GM21825 (cell line): ENCODE measurements around the gene ESYT2.
A peak's percentile ranks its signal among the peaks of the same experiment; 100 is the strongest.
"Not testable (repeated sequence)": the region's sequence is repeated elsewhere in the genome, so short reads cannot be mapped to it uniquely, and the experiment has no call there.

Experiments
- ATAC-seq: cut with Tn5 transposase; IDR thresholded peaks from one replicate; pipeline ENCODE4 v1.9.1; 2021; ENCODE audit warnings: mild to moderate bottlenecking, moderate library complexity; ENCODE audit not compliant: unreplicated experiment

ESYT2 gene

DNA sequence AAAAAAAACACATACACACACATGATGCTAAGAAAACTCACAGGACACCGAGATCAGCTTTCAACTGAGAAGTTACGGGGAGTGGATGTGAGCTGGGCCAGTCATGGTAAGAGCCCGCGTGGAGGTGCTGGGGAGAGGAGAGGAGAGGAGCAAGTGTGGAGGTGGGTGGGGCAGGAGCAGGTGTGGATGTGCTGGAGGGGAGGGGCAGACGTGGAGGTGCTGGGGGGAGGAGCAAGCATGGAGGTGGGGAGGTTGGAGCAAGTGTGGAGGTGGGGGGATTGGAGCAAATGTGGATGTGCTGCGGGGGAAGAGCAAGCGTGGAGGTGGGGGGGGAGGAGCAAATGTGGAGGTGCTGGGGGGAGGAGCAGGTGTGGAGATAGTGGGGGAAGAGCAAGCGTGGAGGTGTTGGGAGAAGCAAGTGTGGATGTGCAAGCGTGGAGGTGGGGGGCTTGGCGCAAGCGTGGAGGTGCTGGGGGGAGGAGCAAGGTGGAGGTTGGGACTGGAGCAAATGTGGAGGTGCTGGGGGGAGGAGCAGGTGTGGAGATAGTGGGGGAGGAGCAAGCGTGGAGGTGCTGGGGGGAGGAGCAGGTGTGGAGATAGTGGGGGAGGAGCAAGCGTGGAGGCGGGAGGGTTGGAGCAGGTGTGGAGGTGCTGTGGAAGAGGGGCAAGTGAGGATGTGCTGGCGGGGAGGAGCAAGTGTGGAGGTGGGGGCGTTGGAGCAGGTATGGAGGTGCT lies 100.2 kb downstream of the ESYT2 start:
- ATAC-seq, result no peak

DNA sequence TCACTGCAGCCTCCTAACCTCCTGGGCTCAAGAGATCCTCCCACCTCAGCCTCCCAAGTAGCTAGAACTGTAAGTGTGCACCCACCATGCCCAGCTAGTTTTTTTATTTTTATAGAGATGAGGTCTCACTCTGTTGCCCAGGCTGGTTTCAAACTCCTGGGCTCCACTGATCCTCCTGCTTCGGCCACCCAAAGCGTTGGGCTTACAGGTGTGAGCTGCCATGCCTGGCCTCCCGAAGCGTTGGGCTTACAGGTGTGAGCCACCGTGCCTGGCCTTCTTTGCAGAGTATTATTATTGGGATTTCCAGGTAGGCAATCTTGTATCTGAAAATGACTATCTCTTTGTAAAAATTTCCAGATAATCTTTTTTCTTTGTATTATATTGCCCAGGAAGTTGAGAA lies 101.6 kb downstream of the ESYT2 start:
- no peak for ATAC-seq

DNA sequence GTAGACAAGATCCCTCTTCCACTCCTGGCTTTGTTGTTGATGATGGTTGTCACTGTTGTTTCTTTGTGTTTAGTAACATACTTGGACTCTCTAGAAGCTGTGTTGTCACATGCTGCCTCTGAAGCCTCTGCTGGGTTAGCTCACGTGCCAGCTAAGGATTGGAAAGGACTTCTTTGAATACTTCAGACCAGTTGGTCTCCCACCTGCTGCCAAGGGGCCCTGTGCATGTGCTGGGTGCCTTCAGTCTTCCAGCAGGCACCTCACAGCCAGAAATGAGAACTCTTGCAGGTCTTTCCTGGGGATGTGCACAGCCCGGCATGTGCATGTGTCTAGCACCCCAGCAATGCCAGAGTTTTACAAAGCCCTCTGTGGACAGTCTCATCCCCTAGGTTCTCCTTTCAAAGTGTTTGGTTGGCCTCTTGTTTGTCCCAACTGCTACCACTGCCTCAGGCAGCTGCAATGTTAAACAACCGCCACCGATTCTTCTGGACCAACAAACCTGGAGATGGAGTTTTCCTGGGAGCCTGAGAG lies 103.0 kb downstream of the ESYT2 start:
- ATAC-seq, result no peak

DNA sequence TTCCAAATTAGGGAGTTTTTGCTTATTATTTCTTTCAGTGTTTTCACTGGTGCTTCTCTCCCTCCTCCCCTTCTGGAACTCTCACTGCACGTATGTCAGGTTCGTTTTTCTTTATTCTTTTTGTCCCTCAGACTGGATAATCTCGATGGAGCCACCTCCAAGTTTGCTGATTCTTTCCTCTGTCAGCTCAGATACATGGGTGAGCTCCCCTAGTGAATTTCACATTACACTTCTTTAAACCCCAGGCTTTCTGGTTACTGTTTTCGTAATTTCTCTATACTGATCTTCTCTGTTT lies 103.9 kb downstream of the ESYT2 start:
- ATAC-seq, result no peak

- ATAC-seq, result no peak
Measured at GRCh38 chr7:158724658-158725505, 104.4 kb downstream of the ESYT2 start.

- no peak for ATAC-seq
Measured at GRCh38 chr7:158723714-158724385, 105.5 kb downstream of the ESYT2 start.

DNA sequence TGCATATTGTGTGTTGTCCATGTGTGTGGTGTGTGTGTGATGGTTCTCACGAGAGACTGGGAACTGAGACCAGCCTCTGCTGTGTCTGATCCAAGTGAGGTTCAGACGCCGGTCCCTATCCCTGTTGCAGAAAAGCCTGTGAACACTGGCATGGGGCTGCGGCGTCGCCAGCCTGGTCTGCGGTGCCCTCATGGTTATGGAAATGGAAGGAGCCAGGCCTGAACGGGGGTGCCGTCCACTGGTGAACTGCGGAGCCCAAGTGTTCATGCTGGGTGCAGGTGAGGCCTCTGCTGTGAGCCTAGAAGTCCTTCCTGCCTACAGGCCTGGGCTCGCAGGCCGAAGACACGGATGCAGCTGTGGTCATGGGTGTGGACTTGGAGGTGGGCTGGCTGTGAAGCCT lies 106.0 kb downstream of the ESYT2 start:
- ATAC-seq, result no peak

DNA sequence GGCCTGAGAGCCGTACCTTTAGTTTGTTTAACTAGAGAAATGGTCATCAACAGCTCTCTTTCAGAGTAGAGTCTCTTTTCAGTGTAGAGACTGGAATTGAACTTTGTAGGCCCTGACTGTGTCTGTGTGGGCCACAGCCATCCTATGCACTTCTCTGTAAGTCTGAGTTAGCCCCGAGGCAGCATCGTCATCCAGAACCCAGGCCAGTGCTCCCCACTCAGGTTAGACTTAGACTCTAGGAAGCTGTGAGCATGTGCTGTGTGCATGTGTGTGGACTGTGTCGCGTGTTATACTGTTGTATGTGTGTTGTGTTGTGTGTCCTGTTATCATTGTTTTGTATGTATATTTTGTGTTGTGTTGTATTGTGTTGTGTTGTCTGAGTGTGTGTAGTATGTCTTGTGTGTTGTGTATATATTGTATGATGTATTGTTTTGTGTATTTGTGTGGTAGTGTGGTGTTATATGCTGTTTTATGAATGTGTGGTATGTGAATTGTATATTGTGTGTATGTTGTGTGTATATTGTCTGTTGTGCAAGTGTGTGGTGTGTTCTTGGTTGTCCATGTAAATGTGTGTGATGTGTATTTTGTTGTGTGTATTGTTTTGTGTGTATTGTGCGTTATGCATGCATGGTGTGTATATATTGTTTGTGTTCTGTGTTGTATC lies 106.6 kb downstream of the ESYT2 start:
- no peak for ATAC-seq

- no peak for ATAC-seq
Measured at GRCh38 chr7:158720112-158720511, 109.2 kb downstream of the ESYT2 start.

- ATAC-seq, result no peak
Measured at GRCh38 chr7:158716802-158717201, 112.5 kb downstream of the ESYT2 start.

DNA sequence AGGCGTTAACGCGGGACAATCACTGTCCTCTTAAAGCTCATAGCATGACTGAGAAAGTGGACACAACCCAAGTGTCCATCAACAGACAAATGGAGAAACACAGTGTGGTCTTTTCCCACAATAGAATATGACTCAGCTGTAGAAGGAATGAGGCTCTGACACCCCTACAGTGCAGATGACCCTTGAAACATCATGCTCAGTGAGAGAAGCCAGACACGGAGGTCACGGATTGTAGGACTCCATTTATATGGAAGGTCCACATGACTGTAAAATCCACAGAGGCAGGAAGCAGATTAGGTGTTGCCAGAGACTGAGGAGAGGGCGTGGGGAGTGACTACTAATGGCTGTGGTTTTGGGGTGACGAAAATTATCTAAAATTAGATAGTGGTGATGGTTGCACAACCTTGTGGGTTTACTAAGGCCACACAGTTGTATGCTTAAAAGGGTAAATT lies 118.6 kb downstream of the ESYT2 start:
- no peak for ATAC-seq

DNA sequence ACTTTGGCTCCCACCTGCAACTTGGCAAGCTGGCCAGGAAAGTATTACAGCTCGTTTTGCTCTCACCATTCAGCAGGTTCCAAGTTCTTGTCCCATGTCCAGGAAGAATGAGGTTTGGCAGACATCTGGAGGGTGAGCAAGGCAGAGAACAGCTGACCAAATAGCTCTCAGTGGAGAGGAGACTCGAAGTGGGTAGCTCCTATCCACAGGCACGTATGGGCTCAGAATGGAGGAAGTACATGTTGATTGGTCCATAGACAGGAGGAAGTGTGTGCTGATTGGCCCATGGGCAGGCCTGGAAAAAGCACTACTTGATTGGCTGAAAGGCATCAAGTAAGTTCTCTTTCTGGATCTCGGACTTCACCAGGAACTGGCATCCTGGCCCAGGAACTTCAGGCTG lies 121.7 kb downstream of the ESYT2 start:
- ATAC-seq, result no peak

DNA sequence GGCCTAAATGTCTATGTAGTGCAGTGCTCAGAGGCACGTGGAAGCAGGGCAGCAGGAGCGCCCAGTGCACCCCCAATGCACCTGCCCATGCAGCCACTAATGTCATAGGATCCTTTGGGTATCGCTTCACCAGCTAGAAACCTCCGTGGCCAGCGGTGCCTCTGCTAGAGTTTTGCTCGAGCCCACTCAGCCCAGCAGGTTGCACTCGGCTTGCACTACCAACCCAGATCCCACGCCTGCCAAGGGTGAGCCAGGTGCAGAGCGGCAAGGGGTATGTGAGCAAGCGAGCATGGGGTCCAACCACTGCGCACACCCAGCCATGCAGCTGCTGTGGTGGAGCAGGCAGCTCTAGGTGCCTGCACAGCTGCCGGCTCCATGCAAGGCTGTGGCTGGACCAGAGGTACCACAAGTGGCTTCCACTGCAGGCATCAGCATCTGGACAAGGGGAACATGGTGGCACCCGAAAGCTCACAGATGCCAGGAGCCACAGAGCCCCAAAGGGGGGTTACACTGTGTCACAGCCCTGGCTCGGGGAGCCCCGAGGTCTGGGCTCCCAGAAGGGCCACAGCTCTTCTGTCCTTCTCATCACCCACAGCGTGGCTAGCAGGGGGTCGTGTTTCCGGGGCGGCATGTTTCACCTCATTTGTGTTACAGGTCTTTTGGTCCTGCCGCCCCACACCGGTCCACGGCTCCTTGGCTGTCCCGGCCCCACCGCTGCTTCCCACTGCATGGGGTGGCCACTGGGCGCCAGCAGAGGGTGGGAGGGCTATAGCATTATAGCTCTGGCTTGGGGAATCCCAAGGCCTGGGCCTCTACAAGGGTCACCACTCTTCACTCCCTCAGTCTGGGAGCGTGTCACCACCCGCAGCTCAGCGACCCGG lies 122.4 kb downstream of the ESYT2 start:
- ATAC-seq, result no peak

GRCh38 chr7:158706273-158706704 lies 123.0 kb downstream of the ESYT2 start:
- ATAC-seq, result no peak

DNA sequence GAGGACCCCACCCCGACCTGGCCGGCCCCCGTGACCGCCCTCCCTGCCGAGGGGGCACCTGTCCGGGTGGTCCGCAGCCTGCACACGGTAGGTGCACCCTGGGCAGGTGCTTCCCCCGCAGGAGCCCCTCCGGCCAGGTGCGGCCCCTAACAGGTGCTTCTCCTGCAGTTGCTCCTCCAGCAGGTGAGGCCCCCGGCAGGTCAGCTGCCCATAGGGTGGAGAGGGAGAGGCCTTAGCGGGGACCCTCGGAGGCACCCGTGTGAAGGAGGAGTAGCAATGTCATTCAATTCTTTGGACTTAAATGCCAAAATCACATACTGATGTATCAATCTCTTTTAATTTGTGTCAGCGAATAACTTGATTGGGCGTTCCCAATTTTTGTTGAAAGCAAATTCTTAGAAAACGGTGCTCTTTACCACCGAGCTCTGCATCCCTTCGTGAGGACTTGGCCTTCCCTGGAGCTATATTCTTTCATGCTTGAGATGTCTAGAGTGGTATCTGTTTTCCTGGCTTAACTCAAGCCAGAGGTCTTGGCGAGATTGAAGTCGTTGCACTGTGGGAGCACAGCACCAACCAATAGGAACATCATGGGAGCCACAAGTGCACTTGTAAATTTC lies 124.0 kb downstream of the ESYT2 start:
- ATAC-seq, result no peak

GRCh38 chr7:158704524-158705233 lies 124.6 kb downstream of the ESYT2 start, which contains the start of gene NCAPG2:
Gene NCAPG2, minus strand, starts transcription at chr7:158704804. Its CDS starts 2,905 bp downstream, at chr7:158701899.
- peak; percentile 99 for ATAC-seq

GRCh38 chr7:158703679-158704523 lies 125.4 kb downstream of the ESYT2 start:
- ATAC-seq, result not testable (repeated sequence)

DNA sequence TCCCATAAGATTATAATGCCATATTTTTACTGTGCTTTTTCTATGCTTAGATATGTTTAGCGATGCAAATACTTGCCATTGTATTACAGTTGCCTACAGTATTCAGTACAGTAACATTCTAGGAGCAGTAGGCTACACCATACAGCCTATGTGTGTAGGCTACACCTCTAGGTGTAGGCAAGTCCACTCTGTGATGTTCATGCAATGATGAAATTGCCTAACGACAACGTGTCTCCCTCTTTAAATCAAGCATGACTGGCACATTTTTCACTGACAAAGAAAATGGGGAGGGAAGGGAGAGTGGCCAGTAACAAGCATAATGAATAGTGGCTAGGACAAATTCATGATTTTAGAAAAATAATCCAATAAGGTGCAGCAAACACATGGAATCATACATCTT lies 126.4 kb downstream of the ESYT2 start:
- ATAC-seq, result no peak
